Endothelial cell (in vitro differentiated cells): ENCODE measurements around the gene XRCC4. TPM values are rescaled to one million over a fixed set of nuclear protein-coding genes. Genes with fewer than 3 reads are reported as not detected.

Experiments
- DNase-seq: peaks from one replicate; pipeline ENCODE4 v3.0.0; 2021; ENCODE audit warnings: low spot score
- H3K27ac Mint-ChIP-seq: one replicate; pipeline ENCODE4 v1.8.0; 2021; ENCODE audit warnings: mixed read lengths, inconsistent platforms; ENCODE audit not compliant: unreplicated experiment
- H3K27me3 Mint-ChIP-seq: one replicate; pipeline ENCODE4 v1.8.0; 2021; ENCODE audit warnings: mild to moderate bottlenecking, moderate library complexity, mixed read lengths, inconsistent platforms; ENCODE audit not compliant: unreplicated experiment
- H3K36me3 Mint-ChIP-seq: one replicate; pipeline ENCODE4 v1.8.0; 2021; ENCODE audit warnings: mild to moderate bottlenecking, low read depth, mixed read lengths, inconsistent platforms; ENCODE audit not compliant: unreplicated experiment
- H3K4me1 Mint-ChIP-seq: one replicate; pipeline ENCODE4 v1.8.0; 2021; ENCODE audit warnings: mild to moderate bottlenecking, mixed read lengths, inconsistent platforms; ENCODE audit not compliant: unreplicated experiment
- H3K4me3 Mint-ChIP-seq: one replicate; pipeline ENCODE4 v1.8.0; 2021; ENCODE audit warnings: mild to moderate bottlenecking, mixed read lengths, inconsistent platforms; ENCODE audit not compliant: unreplicated experiment
- H3K9me3 Mint-ChIP-seq: one replicate; pipeline ENCODE4 v1.8.0; 2021; ENCODE audit warnings: mixed read lengths, inconsistent platforms; ENCODE audit not compliant: unreplicated experiment
- CTCF ChIP-seq: fragments of 200-600 bp; sonication (generic); IDR thresholded peaks from one replicate; pipeline ENCODE4 v1.5.0; 2021; ENCODE audit warnings: antibody characterized with exemption; ENCODE audit not compliant: unreplicated experiment
- total RNA-seq: library from RNA; stranded (reverse); fragmentation: NEBNext Ultra II Directional; extraction: Animal tissue kit (Norgen Biotek cat#: 25700); gene quantifications from one replicate; pipeline ENCODE4 v1.2.1, GENCODE V29; 2021; ENCODE audit not compliant: unreplicated experiment

The XRCC4 gene
- total RNA-seq, 1 donor from 2014 or later, result 6.8 TPM

DNA sequence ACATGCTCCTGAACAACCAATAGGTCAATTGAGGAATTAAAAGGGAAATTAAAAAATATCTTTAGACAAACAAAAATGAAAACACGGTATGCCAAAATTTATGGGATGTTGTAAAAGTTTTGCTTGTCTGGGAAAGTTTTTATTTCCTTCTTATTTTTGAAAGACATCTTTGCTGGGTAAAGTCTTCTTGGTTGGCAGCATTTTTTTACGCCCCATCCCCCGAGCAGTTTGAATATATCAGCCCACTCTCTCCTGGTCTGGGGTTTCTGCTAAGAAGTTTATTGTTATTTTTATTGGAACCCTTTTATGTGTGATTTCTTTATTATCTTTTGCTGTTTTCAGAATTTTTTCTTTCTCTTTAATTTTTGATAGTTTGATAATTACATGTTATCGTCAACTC lies 16.3 kb downstream of the XRCC4 start:
- H3K27me3 Mint-ChIP-seq, result no peaks in the 10 kb centered on the region
- peaks cover 4% of the 10 kb centered on the region for H3K36me3 Mint-ChIP-seq
- no peak for DNase-seq
- no peaks in the 10 kb centered on the region for H3K9me3 Mint-ChIP-seq
- no peaks in the 10 kb centered on the region for H3K4me1 Mint-ChIP-seq
- no peak for TF ChIP-seq CTCF
- no peak overlapping the region for H3K4me3 Mint-ChIP-seq
- no peak overlapping the region for H3K27ac Mint-ChIP-seq

- no peak for DNase-seq
- H3K4me3 Mint-ChIP-seq, result no peak overlapping the region
- H3K27me3 Mint-ChIP-seq, result no peaks in the 10 kb centered on the region
- H3K36me3 Mint-ChIP-seq, result peaks cover 4% of the 10 kb centered on the region
- no peak for TF ChIP-seq CTCF
- no peaks in the 10 kb centered on the region for H3K4me1 Mint-ChIP-seq
- no peaks in the 10 kb centered on the region for H3K9me3 Mint-ChIP-seq
- no peak overlapping the region for H3K27ac Mint-ChIP-seq
Measured at GRCh38 chr5:83095163-83095956, 18.0 kb downstream of the XRCC4 start.

DNA sequence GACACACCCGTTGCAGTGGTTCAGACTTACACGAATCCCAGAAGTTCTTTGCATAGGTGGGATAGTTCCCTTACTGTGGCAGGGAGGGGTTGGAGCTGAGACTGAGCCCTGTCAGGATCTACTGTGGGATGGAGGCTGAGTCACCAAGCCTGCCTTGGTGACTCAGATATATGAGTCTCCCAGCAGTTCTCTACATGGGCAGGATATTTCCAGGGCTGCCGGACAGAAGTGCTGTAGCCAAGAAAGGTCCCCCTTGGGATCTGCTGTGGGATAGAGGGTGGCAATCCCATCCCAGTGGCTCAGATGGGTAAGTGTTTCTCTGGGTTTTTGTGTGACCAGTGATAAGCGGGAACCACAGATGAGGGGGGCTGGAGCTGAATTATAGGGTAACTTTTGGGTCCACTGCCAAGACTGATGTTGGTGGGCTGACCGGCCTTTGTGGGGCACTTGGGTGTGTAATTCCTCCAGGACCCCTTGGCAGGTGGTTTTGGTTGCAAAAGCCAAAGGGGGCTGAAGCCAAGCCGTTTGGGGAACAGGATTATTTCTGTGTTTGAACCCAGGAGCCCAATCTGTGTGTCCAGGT lies 18.7 kb downstream of the XRCC4 start:
- H3K27me3 Mint-ChIP-seq, result no peaks in the 10 kb centered on the region
- TF ChIP-seq CTCF, result no peak
- DNase-seq, result no peak
- no peak overlapping the region for H3K27ac Mint-ChIP-seq
- peaks cover 4% of the 10 kb centered on the region for H3K36me3 Mint-ChIP-seq
- no peaks in the 10 kb centered on the region for H3K9me3 Mint-ChIP-seq
- no peak overlapping the region for H3K4me3 Mint-ChIP-seq
- H3K4me1 Mint-ChIP-seq, result no peaks in the 10 kb centered on the region

DNA sequence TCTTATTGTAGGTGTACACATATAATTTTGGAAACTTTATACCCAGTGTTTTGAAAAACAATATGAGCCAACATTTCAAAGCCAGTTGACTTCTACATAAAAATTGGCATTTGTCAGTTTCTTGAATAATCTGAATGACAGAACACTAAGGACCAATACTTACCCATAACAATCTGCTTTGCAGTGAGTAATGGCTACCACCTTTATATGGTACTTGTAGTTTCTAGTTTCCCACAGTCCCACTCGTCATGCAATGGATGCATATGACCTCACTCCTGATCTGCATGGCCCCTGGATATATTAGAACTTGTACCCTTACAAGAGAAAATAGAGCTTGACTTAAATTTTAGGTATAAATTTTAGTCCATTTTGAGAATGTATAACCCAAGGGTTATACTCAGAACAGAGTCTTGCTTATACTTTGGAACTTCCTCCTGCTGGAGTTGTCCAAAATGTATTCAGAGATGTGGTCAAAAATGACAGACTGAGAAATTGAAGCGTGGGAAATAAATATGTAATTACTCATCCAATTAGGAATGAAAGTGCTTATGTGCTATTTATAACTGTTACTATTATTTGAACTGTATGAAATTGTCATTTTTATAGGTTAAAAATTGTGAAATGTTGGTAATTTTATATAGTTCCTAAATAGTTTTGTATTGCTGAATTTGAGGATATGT lies 19.5 kb downstream of the XRCC4 start:
- Mint-ChIP-seq H3K4me3 (no peak overlapping the region), H3K27me3 (no peaks in the 10 kb centered on the region), H3K4me1 (no peaks in the 10 kb centered on the region), H3K9me3 (no peaks in the 10 kb centered on the region), H3K36me3 (peaks cover 4% of the 10 kb centered on the region), H3K27ac (no peak overlapping the region)
- TF ChIP-seq CTCF, result no peak
- DNase-seq, result no peak

DNA sequence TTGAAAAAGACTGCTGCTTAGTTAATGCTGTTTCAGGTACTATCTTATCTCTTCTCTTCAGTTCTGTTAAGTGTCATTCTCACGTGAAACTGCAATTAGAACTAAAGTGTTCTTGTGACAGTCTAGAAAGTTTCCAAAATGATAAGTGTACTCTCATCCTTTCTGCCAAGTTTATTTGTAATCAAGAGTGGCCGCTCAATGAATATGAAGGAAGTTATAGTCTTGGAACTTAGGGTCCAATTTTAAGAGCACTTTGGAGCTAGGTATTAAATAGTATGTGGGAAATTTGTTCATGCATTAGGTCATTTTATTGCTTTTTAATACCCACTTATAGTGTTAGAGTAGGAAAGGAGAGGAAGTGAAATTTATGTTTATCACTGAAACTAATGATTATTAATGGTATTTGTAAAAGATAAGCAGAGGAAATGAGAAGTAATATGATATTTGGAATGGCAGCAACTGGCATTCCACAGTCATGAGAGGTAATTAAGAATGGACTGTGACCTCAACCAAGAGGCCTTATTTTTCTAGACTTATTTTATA lies 20.4 kb downstream of the XRCC4 start:
- Mint-ChIP-seq H3K4me3 (no peak overlapping the region), H3K36me3 (peaks cover 4% of the 10 kb centered on the region), H3K27me3 (no peaks in the 10 kb centered on the region), H3K9me3 (no peaks in the 10 kb centered on the region), H3K27ac (no peak overlapping the region), H3K4me1 (no peaks in the 10 kb centered on the region)
- no peak for TF ChIP-seq CTCF
- no peak for DNase-seq
